NCI-H2171 treated with DMSO at 0.1 percent for 48 hours (cell line): ENCODE results near the gene TCF7L2.
"Not testable (repeated sequence)": the region's sequence is repeated elsewhere in the genome, so short reads cannot be mapped to it uniquely, and the experiment has no call there.

Experiments used
- DNase-seq: peaks from one replicate; lab custom pipeline; 2025; lab: John Stamatoyannopoulos, UW

Gene TCF7L2

DNA sequence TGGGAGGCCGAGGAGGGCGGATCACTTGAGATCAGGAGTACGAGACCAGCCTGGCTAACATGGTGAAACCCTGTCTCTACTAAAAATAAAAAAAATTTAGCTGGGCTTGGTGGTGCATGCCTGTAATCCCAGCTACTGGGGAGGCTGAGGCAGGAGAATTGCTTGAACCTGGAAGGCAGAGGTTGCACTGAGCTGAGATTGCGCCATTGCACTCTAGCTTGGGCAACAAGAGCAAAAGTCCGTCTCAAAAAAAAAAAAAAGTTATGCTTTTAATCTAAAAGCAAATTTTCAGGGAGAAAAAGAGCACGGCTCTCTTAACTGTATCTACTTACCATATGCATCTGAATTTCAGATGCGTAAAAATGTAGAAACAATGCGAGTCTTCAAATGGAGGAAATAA is 116.1 kb downstream of the TCF7L2 start:
- not testable (repeated sequence) for DNase-seq

DNA sequence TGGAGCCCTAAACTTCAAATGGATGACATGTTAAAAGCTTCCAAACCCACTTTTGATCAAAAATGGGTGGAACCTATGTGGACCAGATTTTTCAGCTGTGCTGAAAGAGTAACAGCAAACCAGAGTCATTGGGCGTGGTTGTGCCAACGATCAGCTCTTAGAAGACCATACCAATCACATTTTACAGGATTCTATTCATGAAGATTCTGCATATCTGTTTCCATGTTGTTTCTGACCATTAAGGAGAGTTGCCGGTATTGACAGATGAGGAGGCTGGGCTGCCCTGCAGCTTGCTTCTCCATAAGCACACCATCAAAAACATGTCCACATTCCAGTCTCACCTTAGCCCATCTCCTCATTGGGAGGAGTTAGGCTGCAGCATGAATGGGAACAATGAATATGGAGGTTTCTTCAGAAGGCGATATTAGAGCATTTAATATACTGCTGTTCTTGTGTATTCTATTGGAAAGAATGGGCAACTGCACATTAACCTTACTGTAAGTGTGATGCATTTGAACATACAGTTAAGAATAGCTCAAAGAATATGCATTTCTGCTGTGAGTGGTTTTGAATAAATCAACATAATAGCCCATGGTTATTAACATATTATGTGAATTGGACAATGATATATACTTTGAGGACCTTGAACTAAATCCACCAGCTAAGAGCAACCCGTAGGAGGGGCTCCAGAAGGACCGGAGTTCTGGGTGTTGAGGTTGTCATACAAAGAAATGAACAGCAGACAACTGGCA is 116.7 kb downstream of the TCF7L2 start:
- no peak for DNase-seq

- no peak for DNase-seq
These were observed 117.5 kb downstream of the TCF7L2 start for GRCh38 chr10:113067501-113067900.

DNA sequence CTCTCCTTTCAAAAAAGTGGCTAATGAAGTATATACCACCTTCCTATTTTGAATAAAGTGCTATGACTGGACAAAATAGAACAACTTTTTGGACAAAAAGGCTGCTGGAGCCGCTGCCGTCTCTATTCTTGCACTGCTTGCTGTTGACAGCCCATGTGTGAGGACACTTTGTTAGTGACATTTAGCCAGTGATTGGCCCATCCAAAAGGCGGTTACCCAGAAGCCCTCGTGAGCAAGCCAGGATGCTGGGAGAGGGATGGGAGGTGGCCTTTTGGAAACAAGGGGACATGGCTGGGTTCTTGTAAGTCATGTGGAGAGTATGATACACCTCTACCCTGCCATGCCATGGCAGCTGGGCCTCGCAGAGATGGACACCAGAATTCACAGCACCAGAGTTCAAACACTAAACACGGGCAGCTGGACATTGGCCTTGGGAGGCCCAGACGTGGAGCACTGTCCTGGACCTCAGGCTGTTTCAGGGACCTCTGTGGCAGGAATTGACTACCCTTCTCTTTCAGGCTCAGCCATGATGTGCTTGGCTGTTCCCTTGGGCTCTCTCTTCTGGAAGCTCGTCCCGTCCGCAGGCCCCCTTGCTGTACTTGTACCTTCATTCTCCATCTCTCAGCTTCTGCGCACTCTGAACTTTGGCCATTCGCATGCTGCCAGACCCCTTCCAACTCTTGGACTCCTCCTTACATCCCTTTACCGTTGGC is 118.3 kb downstream of the TCF7L2 start:
- no peak for DNase-seq

DNA sequence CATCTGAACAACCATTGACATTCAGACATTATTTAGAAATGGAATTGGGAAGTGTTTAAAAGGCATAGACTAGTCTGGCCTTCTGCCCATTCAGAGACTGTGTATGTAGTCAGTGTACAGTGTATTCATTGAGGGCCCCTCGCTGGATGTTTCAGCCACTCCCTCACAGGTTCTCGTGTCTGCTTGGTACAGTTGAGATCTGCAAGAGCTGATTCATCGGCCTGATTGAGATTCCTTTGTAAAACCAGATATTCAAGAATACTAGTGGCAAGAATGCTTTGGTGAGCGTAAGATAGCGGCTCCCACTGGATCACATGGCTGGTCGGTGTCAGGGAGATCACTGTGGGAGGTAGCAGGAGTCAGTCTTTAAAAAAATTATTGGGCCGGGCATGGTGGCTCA is 119.5 kb downstream of the TCF7L2 start:
- DNase-seq, result no peak

DNA sequence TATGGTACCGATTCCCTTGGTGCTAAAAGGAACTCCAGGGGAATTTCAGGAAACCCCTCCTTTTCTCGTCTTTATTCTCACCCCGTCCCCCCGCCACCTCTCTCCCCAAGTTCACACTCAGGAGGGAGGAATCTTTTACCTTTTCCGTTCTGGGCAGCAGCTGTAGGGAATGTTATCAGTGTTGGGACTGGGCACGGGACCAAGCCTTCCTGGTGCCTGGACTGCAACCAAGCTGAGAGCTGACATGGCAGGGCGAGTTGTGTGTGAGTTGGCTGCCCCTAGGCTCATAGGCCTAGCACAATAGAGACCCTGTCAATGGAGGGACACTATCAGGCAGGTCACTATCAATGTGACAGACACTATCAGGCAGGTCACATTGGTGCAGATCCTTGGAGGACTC is 121.4 kb downstream of the TCF7L2 start:
- no peak for DNase-seq

GRCh38 chr10:113073549-113074189 is 123.6 kb downstream of the TCF7L2 start:
- DNase-seq, result no peak

DNA sequence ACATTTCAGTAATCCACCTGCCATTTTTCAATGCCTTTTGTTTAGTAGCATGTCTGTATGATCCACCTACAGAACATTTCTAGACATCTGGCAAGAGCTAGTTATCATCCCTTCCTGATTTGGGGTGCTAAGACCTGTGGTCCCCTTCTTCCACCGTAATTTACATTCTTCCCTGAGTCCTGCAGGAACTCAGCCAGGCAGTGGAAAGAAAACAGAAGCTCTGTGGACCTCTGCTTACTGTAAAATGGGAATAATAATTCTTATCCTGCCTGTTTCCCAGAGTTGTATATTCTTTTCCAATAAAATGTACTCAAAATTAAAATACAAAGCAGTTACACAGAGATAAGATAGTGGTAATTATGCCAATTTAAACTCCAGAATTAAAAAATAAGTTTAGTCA is 126.9 kb downstream of the TCF7L2 start:
- DNase-seq, result no peak

DNA sequence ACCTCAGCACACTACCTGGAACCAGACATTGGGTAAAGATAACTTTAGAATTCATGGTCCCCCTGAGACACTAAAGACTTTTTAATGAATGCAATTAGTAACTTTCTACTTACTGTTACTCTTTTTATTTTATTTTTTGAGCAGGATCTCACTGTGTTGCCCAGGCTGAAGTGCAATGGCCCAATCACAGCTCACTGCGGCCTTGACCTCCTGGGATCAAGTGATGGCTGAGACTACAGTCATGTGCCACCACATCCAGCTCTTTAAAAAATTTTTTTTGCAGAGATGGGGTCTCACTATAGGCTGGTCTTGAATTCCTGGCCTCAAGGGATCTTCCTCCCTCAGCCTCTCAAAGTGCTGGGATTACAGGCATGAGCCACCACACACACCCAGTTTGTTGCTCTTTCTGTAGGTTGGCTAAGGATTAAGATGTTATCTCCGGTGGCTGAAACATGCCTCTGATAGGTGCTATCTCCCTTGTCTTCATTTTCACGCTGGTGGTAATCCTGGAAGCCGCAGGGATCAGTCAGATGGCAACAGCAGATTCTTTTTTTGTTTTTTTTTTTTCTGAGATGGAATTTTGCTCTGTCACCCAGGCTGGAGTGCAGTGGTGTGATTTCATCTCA is 128.3 kb downstream of the TCF7L2 start:
- DNase-seq, result no peak

- DNase-seq, result no peak
These were observed 130.2 kb downstream of the TCF7L2 start for GRCh38 chr10:113080061-113080924.

- no peak for DNase-seq
These were observed 130.8 kb downstream of the TCF7L2 start for GRCh38 chr10:113080925-113081229.

DNA sequence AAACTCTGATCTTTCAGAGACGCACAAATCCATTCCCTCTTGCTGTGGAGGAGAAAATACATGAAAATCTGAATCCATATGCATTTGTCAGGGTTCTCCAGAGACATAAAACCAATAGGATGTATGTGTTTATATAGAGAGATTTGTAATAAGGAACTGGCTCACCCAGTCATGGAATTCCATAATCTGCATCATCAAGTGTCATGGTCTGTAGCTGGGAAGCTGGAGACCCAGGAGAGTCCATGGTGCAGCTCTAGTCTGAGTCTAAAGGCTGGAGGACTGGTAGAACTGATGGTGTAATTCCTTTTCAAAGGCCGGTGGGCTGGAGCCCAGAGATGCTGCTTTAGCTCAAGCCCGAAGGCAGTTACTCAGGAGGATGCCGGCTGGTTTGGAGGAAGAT is 134.0 kb downstream of the TCF7L2 start:
- DNase-seq, result no peak

- DNase-seq, result no peak
These were observed 135.7 kb downstream of the TCF7L2 start for GRCh38 chr10:113085776-113086175.

DNA sequence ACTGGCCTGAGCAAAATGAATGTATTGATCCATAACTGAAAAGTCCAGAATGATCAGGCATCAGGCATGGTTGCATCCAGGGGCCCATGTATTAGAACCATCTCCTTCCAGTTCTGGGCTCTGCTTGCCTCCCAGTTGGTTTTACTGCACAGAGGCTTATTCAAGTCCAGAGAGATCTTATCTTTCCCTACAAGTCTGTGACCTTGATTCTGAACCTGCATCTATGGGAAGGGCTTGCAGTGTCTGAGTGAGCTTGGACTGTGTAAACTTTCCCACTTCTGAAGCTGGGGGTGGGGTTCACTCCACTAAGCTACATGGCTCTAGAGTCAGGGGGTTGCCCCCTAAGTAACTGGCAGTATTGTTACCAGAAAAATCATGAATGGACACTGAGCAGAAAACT is 136.2 kb downstream of the TCF7L2 start:
- no peak for DNase-seq

GRCh38 chr10:113087165-113088029 is 137.3 kb downstream of the TCF7L2 start:
- no peak for DNase-seq

- DNase-seq, result no peak
These were observed 138.1 kb downstream of the TCF7L2 start for GRCh38 chr10:113088194-113088593.

DNA sequence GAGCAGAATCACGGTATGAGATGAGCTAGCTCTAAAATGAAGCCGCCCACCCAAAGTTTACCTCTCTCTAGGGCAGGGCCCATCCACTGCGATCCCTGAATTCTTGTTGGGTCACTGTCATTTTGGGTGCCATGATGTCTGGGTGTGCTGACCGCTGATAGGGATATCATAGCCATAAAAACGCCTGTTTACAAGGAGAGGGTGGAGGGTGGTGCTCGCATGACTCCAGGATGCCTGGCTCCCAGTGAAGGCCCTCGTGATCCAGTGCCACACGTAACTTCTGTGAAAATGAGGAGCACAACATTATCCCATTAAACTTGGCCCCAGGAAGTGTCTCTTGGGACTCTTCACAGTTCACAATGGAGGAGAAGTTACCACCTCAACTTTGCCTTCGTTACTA is 139.5 kb downstream of the TCF7L2 start:
- DNase-seq, result no peak

DNA sequence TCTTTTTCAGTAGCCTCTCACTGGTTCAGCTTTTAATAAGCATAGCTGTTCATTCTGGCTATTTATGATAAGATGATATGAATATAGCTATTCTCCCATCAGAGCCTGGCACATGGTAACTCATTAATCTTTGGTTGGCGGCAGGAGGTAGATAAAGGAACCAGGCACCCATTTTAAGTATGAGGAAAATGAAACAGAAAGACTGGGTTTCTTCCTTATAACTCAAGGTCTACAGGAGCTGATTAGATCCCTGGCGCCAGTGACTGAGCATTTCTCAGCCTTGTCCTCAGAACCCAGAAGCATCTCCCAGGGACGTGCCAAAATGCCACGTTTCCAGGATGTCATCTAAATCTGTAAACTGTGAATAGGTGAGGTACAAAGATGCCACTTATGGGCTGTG is 141.9 kb downstream of the TCF7L2 start:
- no peak for DNase-seq

DNA sequence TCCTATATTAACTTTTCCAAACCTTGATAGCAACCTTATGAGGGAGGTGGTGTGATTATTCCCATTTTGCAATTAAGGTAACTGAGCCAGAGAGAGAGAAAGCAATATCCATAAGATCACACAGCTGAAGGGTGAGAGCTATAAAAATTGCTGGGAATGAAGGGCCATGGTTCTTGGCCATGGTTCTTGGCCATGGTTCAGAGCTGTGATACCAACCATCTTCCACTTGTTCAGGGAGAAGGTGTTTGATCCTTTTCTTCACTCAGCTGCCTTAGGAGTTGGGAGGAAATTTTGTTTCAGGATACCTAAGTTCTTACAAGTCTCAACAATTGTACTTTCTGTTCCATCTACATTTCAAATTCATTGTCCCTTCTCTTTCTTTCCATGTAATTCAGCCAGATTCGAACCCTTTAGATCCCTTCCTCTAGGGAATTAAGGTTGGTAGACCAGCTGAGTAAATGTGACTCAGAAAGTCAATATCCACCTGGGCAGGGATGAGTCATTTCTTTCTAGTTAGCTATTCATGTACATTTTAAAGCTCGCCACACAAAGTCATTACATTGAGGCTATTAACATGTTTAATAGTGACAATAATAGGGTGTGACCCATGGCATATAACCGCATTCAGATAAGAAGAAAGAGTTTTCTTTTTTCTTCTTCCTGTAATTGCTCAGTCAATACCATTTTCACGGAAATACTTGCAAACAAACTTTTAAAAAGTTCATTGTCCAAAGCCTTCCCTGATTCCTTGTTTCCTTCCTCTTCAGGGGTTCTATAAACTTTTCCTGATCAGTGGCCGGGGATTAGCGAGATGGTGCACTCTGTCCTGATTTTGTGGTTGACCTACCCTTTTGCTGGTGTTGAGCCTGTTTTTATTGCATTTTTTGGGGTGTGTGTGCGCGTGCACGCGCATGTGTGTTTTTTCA is 143.4 kb downstream of the TCF7L2 start:
- DNase-seq, result no peak

DNA sequence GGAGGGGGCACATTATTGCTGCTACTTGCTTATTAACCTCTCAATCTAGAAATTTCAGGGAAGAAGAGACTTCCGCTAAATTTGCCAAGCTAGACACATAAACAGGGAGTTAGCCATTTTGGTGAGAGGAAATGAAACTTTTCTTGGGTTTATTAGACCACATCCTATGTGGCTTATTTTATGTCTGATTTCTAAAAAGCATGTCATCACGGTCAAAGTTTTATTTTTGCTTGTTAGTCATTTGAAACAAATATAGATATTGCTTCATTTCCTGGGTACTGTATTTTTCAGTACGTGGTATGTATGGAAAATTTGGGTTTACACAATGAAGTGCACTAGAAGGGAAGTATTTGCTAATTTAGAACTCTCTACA is 144.1 kb downstream of the TCF7L2 start:
- no peak for DNase-seq
